ENCODE data around the gene DRAP1.

- TF ChIP-seq REST (IDR thresholded peaks at IDR 0.05; ENCODE audit: low read depth): no peak
- no peak for TF ChIP-seq FOXM1 (IDR thresholded peaks at IDR 0.05; ENCODE audit: borderline replicate concordance, low read depth)
- no peak for TF ChIP-seq CEBPB (IDR thresholded peaks at IDR 0.05)
- TF ChIP-seq RAD21 (IDR thresholded peaks at IDR 0.05; ENCODE audit: low read depth): no peak
- no peak; the same call in 1 of the 2 replicates for TF ChIP-seq MAX (IDR thresholded peaks at IDR 0.05)
- peak; percentile 27; the same call in 1 of the 2 replicates for TF ChIP-seq TAF1 (IDR thresholded peaks at IDR 0.05; ENCODE audit: low read depth)
- no peak for TF ChIP-seq EP300 (IDR thresholded peaks at IDR 0.05; ENCODE audit: borderline replicate concordance)
- no peak for TF ChIP-seq USF1 (IDR thresholded peaks at IDR 0.05)
- TF ChIP-seq YY1 (IDR thresholded peaks at IDR 0.05; ENCODE audit: low read depth): no peak
- no peak for TF ChIP-seq NFIC (IDR thresholded peaks at IDR 0.05)
- TF ChIP-seq TCF12 (IDR thresholded peaks at IDR 0.05; ENCODE audit: low read depth): no peak
- 0 out of 2 replicates have a peak, but pooled peaks have one; percentile 61 for TF ChIP-seq ZBTB7A (IDR thresholded peaks at IDR 0.05; ENCODE audit: low read depth)
- no peak for TF ChIP-seq CREB1 (IDR thresholded peaks at IDR 0.05; ENCODE audit: low read depth)
These were observed 546 bp downstream of the DRAP1 start for GRCh38 chr11:65919573-65920371.
